GM20000 (cell line): ENCODE data around the gene COPA.

Experiments
- DNase-seq: peaks from one replicate; pipeline ENCODE4 v3.0.0; 2012; ENCODE audit warnings: low spot score
- TF ChIP-seq, protein P1 (sequence below): IDR thresholded peaks from 2 replicates; pipeline ENCODE4 v1.5.1; 2012; ENCODE audit warnings: mild to moderate bottlenecking, control low read depth; ENCODE audit errors: extremely low read depth, missing control alignments

The COPA gene

GRCh38 chr1:160340146-160340545, 2.9 kb downstream of the COPA start:
- TF ChIP-seq, protein P1, sequence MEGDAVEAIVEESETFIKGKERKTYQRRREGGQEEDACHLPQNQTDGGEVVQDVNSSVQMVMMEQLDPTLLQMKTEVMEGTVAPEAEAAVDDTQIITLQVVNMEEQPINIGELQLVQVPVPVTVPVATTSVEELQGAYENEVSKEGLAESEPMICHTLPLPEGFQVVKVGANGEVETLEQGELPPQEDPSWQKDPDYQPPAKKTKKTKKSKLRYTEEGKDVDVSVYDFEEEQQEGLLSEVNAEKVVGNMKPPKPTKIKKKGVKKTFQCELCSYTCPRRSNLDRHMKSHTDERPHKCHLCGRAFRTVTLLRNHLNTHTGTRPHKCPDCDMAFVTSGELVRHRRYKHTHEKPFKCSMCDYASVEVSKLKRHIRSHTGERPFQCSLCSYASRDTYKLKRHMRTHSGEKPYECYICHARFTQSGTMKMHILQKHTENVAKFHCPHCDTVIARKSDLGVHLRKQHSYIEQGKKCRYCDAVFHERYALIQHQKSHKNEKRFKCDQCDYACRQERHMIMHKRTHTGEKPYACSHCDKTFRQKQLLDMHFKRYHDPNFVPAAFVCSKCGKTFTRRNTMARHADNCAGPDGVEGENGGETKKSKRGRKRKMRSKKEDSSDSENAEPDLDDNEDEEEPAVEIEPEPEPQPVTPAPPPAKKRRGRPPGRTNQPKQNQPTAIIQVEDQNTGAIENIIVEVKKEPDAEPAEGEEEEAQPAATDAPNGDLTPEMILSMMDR, result no peak
- DNase-seq, result no peak

GRCh38 chr1:160338580-160338979, 4.5 kb downstream of the COPA start:
- no peak for DNase-seq
- TF ChIP-seq, protein P1, result no peak

- no peak for DNase-seq
- TF ChIP-seq, protein P1, result no peak
These were observed 10.5 kb downstream of the COPA start for GRCh38 chr1:160332516-160332915.

GRCh38 chr1:160330119-160330518, 12.9 kb downstream of the COPA start:
- TF ChIP-seq, protein P1, result no peak
- no peak for DNase-seq

GRCh38 chr1:160328184-160328583, 14.9 kb downstream of the COPA start:
- no peak for DNase-seq
- TF ChIP-seq, protein P1, result no peak

DNA sequence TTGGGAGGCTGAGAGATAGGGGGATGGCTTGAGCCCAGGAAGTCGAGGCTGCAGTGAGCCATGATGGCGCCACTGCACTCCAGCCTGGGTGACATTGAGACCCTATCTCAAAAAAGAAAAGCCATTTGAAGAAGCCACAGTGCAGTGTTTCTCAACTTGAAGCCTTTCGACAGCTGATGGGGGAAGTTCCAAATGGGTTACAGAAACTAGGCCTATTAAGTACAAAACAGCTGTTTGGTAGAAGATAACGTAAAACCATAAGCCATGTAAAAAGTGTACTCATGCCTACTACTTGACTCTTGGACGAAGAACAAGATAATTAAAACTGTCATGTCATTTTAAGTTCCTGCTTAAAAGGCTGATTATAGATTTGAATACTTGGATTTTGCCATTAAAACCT, 16.6 kb downstream of the COPA start:
- DNase-seq, result no peak
- TF ChIP-seq, protein P1, result no peak

DNA sequence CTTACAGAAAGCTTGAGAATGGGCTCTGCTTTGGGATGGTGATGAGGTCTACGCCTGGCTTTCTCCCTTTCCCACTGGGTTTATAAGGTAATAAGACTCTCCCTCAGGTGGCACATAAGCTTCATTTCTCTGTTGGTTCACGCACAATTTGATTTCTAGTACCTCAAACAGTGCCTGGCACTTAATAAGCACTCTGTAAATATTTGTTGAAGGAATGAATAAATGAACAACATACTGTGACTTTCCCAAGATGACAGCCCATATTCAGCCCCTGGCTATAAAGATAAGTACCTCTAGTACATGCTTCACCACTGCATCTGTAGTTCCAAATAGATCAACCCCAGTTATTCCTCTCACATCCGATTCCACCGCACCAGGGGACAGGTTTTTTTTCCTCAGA, 17.8 kb downstream of the COPA start:
- no peak for DNase-seq
- TF ChIP-seq, protein P1, result no peak
